ENCODE results near the gene THSD7A.

THSD7A gene

DNA sequence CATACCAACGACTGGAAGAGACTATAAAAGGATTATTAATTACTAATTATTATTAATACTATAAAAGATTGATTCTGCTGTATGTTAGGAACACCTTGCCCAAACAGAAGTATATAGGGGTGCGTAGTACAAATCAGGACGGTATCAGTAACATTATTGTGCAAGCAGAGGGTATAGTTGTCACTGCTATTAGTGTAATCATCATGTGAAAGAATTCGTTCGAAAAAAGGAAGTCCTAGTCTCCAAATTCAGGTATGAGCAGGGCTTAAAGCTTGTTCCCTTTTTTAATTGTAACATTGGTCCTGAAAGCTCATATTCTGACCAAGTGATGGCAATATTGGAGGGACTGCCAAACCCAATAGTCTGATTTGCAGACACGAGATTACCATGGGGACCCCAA, 81.8 kb downstream of the THSD7A start:
- DNase-seq (ENCODE audit: low read depth in 2 of 2), result no peak

DNA sequence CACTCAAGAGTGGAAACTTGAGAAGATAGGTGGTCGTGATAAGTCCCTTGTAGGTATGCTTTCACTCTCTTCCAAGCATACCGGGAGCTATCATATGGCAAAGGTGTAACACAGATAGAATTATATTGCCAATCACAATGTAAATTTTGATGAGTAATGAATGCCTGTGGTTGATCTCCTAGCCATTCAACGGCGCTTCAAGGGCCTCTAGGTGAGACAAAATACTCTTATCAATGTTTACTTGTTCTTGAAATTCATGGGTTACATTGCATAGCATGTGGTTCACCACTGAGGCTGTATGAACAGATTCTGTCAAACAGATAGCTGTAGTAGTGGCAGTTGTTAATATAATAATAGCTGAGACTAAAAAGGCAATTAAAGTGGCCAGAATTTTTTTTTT, 82.4 kb downstream of the THSD7A start:
- no peak for DNase-seq (ENCODE audit: low read depth in 2 of 2)

- DNase-seq (ENCODE audit: low read depth in 2 of 2), result no peak
Observed at GRCh38 chr7:11748884-11749283, 83.1 kb downstream of the THSD7A start.

GRCh38 chr7:11747715-11748485, 84.1 kb downstream of the THSD7A start:
- no peak for DNase-seq (ENCODE audit: low read depth in 2 of 2)

GRCh38 chr7:11746591-11746990, 85.4 kb downstream of the THSD7A start:
- no peak for DNase-seq (ENCODE audit: low read depth in 2 of 2)

GRCh38 chr7:11743548-11743947, 88.5 kb downstream of the THSD7A start:
- no peak for DNase-seq (ENCODE audit: low read depth in 2 of 2)

DNA sequence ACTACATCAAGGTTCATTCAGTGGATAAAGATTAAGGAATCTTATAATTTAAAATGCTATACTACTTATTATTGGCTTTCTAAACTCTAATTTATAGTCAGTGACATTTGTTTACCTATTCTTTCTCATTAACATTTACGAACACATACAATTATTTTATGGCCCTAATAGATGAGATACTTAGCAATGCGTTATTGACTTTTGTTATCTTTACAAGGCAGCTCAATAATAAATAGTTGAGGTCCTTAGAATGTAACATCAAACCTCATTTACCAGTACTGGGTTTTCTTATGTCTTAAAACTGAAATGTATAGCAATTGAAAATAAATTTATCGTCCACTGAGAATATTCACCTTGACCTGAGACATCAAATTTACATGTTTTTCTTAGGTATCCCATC, 89.0 kb downstream of the THSD7A start:
- DNase-seq (ENCODE audit: low read depth in 2 of 2), result no peak

DNA sequence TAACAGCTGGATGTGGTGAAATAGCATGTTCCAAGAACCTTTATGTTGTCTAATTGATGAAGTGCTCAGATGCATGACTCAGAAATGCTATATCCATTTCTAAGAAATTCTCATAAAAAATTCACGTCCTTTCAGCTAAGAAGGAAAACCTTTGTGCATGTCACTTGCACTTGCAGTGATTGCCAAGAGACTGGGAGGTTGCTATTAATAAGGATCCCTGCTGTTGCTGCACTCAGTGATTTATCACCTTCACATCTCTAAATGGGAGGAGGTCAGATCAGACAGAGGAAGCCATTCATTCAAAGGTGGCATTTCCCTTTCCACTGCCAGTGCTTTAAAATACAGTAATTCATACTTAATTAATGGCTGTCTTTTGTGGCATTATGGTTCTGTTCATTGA, 89.5 kb downstream of the THSD7A start:
- no peak for DNase-seq (ENCODE audit: low read depth in 2 of 2)

DNA sequence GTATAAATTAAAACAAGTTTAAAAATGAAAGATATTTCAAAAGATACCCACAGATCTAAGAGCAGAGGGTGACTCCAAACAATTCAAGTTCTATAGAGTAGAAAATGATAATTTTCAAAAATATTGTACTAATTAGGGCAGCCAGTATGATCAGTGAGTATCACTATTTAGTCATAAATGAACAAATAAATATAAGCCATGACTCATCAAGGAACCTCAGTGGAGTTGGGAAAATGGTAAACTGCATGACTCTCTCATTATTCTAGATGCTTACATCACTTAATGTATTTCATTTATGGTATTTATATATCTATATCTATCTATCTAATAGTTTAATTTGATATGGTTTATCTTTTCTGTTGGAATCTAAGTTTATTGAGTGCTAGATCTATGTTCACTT, 94.3 kb downstream of the THSD7A start:
- DNase-seq (ENCODE audit: low read depth in 2 of 2), result no peak

DNA sequence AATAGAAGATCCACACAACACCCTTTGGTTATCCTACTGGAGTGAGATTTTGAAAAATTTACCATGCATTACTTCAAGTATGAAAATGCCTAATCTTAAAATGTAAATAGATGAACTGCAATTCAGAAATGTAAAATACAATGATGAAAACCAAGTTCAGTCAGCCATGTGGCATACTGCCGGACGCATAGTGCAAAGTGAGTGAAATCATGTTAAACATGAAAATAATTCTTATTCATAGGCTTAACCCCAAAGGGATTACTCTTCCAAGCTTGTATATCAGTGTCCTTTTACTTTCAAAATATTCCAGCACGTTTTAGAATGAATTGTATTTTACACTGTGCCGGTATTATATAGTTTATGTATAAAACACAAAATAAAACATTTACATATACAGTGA, 99.8 kb downstream of the THSD7A start:
- DNase-seq (ENCODE audit: low read depth in 2 of 2), result no peak

DNA sequence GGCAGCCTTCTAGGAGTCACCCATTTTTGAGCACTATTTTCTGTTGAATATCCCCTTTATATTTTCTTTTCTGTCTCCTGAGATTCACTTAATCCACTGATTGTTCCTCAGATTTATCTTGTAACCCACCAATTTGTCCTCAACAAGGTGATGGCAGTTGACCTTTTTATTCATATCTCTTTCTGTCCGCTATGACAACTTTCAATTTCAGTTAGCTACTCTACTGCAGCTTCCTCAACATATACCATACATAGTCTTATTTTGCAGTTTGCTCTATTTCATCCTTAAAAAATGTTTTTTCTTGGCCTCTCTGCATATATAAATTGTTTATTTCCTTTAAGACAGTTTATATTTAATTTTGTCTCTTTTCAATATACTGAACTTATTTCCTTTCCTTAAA, 101.3 kb downstream of the THSD7A start:
- DNase-seq (ENCODE audit: low read depth in 2 of 2), result no peak

GRCh38 chr7:11727864-11728263, 104.1 kb downstream of the THSD7A start:
- no peak for DNase-seq (ENCODE audit: low read depth in 2 of 2)

DNA sequence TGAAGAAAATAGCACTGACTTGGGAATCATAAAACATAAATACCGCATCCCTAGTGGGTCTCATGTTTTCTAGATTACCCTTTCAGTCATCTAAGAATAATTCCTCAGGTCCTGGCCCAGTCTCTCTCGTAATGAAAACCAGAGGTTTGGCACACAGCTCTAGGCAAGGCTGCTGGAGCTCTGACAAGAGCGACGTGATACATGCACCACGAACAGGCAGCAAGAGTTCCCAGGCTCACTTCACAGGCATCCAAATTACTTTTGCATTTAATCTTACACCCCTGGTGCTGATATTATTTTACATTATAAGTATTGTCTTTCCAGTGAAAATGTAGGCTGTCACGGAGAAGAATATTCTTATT, 105.2 kb downstream of the THSD7A start:
- peak; percentile 91 to 93 for DNase-seq (ENCODE audit: low read depth in 2 of 2)

- DNase-seq (ENCODE audit: low read depth in 2 of 2), result peak in 1 of 2 experiments; percentile 46
Observed at GRCh38 chr7:11726001-11726793, 105.8 kb downstream of the THSD7A start.

DNA sequence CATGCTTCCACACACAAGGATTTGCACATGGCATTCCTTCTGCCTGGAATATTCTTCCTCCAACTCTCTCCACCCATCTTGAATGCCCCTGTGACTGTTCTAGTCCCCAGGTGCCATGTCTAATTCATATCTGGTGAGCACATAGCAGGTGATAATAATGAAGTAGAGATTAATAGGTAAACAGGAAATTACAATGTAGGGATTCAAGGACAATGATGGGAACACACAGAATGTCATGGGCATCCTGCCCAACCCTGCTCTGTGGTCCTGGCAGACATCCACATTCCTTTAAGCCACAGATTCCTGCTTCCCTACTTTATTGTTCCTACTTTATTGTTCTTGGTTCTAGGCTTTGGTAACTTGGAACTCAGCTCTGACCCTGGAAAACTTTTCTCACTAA, 115.8 kb downstream of the THSD7A start:
- DNase-seq (ENCODE audit: low read depth in 2 of 2), result peak in 1 of 2 experiments; percentile 21

GRCh38 chr7:11714676-11715075, 117.3 kb downstream of the THSD7A start:
- DNase-seq (ENCODE audit: low read depth in 2 of 2), result no peak

GRCh38 chr7:11714205-11714604, 117.8 kb downstream of the THSD7A start:
- DNase-seq (ENCODE audit: low read depth in 2 of 2), result no peak

DNA sequence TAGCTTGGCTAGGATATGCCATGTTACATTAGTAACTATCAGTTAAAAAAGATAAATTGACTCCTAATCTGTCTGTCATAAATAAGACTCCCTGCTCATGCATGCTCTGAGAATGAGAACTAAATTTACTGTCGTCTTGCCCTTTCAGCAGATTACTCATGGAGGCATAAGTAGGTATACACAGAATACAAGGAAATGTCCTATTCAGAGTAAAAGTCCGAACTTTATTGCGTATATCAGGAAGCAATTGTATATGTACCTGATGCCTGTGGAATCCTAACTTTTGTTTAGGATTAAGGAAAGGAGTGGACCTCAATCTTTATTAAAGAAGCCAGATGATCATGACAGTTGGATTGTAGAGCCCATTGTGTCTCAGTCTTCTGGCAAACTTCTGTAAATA, 118.6 kb downstream of the THSD7A start:
- DNase-seq (ENCODE audit: low read depth in 2 of 2), result no peak

DNA sequence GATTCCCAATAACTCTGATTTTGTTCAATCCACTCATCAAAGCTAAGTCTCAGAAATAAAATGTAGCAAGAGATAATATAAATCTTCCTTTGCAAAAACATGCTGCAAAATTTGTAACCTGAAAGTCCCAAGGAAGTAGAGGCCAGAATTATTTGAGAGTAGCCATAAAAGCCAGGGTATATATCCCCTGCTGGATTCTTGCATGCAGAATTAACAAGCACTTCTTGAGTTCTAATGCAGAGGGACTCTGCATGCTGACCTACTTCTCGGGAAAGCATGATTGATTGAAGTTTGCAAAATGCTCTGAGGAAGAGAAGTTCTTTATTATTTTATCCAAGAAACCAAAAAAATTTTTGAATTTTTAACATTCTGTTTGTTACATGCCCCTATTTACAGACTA, 121.6 kb downstream of the THSD7A start:
- DNase-seq (ENCODE audit: low read depth in 2 of 2), result no peak

DNA sequence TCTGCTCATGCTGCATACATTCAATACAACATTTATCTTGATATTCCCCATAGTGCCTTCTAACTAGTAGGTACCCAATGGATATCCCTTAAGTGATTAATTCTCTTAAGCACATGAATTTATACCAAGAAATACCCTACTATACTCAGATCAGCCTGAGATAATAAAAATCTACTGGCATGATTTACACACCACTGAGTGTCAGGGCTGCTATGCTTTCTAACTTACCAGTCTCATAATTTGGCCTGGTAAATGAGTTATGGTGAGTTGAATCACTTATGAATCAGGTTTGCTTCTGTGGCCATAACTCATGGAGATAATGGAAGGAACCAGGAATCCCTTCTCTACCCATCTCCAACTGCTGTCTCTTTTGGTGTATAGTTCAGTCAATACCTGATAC, 122.8 kb downstream of the THSD7A start:
- DNase-seq (ENCODE audit: low read depth in 2 of 2), result no peak

- DNase-seq (ENCODE audit: low read depth in 2 of 2), result no peak
Observed at GRCh38 chr7:11707606-11708193, 124.3 kb downstream of the THSD7A start.

- DNase-seq (ENCODE audit: low read depth in 2 of 2), result no peak
Observed at GRCh38 chr7:11706666-11707605, 125.1 kb downstream of the THSD7A start.

All from fibroblast of skin of left biceps (primary cell).